SK-N-SH treated with all-trans-retinoic acid at 6 μM for 48 hours (cell line): ENCODE results near the gene EDC3.

Source experiments
- ATAC-seq: fragments of 200-7000 bp; cut with Tn5 transposase; 3 replicates; pipeline ENCODE4 v1.9.1; 2020; ENCODE audit warnings: mild to moderate bottlenecking, moderate library complexity
- ARNTL ChIP-seq: fragments of 450-650 bp; formaldehyde crosslinking; IDR thresholded peaks from 2 replicates; pipeline ENCODE4 v1.5.0; 2020; ENCODE audit warnings: low read depth, mild to moderate bottlenecking, moderate library complexity, borderline replicate concordance
- BACH2 ChIP-seq: fragments of 250-450 bp; sonication (Bioruptor Pico); IDR thresholded peaks from 2 replicates; pipeline ENCODE4 v1.9.0; 2021; ENCODE audit warnings: mild to moderate bottlenecking, borderline replicate concordance
- CREB5 ChIP-seq: fragments of 250-450 bp; sonication (Bioruptor Pico); IDR thresholded peaks from 2 replicates; pipeline ENCODE4 v1.5.1; 2020; ENCODE audit warnings: low read depth, mild to moderate bottlenecking, moderate library complexity
- CSDC2 ChIP-seq: fragments of 250-450 bp; sonication (Bioruptor Pico); IDR thresholded peaks from 2 replicates; pipeline ENCODE4 v1.5.0; 2020; ENCODE audit warnings: mild to moderate bottlenecking, moderate library complexity
- CSRNP3 ChIP-seq: fragments of 250-450 bp; sonication (Bioruptor Pico); IDR thresholded peaks from 2 replicates; pipeline ENCODE4 v1.5.1; 2021; ENCODE audit warnings: mild to moderate bottlenecking, moderate library complexity
- ESRRG ChIP-seq: fragments of 250-450 bp; sonication (Bioruptor Pico); IDR thresholded peaks from 2 replicates; pipeline ENCODE4 v1.6.1; 2021; ENCODE audit warnings: mild to moderate bottlenecking
- GLIS3 ChIP-seq: fragments of 250-450 bp; sonication (Bioruptor Pico); IDR thresholded peaks from 2 replicates; pipeline ENCODE4 v1.5.0; 2020; ENCODE audit warnings: mild to moderate bottlenecking, moderate library complexity
- ISL1 ChIP-seq: fragments of 250-450 bp; sonication (Bioruptor Pico); IDR thresholded peaks from 2 replicates; pipeline ENCODE4 v2.1.2; 2022; ENCODE audit warnings: mild to moderate bottlenecking, moderate library complexity
- PATZ1 ChIP-seq: fragments of 250-450 bp; sonication (Bioruptor Pico); IDR thresholded peaks from 2 replicates; pipeline ENCODE4 v1.8.0; 2020; ENCODE audit warnings: mild to moderate bottlenecking, moderate library complexity, borderline replicate concordance
- PPARA ChIP-seq: fragments of 250-450 bp; sonication (Bioruptor Pico); IDR thresholded peaks from 2 replicates; pipeline ENCODE4 v1.5.0; 2020; ENCODE audit warnings: mild to moderate bottlenecking, borderline replicate concordance
- RARB ChIP-seq: fragments of 250-450 bp; sonication (Bioruptor Pico); IDR thresholded peaks from 2 replicates; pipeline ENCODE4 v1.8.0; 2021; ENCODE audit warnings: mild to moderate bottlenecking, moderate library complexity
- SNAI2 ChIP-seq: fragments of 250-450 bp; sonication (Bioruptor Pico); IDR thresholded peaks from 2 replicates; pipeline ENCODE4 v1.5.0; 2020; ENCODE audit warnings: mild to moderate bottlenecking, moderate library complexity
- TCF4 ChIP-seq: fragments of 250-450 bp; sonication (Bioruptor Pico); IDR thresholded peaks from 2 replicates; pipeline ENCODE4 v1.8.0; 2021; ENCODE audit warnings: mild to moderate bottlenecking, moderate library complexity, borderline replicate concordance
- TOX ChIP-seq: fragments of 250-450 bp; sonication (Bioruptor Pico); IDR thresholded peaks from 2 replicates; pipeline ENCODE4 v1.8.0; 2021; ENCODE audit warnings: mild to moderate bottlenecking, moderate library complexity, borderline replicate concordance
- TSHZ2 ChIP-seq: fragments of 250-450 bp; sonication (Bioruptor Pico); IDR thresholded peaks from 2 replicates; pipeline ENCODE4 v1.5.0; 2020; ENCODE audit warnings: mild to moderate bottlenecking, moderate library complexity
- ZC3H10 ChIP-seq: fragments of 250-450 bp; sonication (Bioruptor Pico); IDR thresholded peaks from 2 replicates; pipeline ENCODE4 v1.5.1; 2021; ENCODE audit warnings: mild to moderate bottlenecking, moderate library complexity
- ZFP3 ChIP-seq: fragments of 250-450 bp; sonication (Bioruptor Pico); IDR thresholded peaks from 2 replicates; pipeline ENCODE4 v1.5.0; 2020; ENCODE audit warnings: mild to moderate bottlenecking, moderate library complexity
- ZFP30 ChIP-seq: fragments of 450-650 bp; formaldehyde crosslinking; IDR thresholded peaks from 2 replicates; pipeline ENCODE4 v1.5.0; 2022; ENCODE audit warnings: mild to moderate bottlenecking, moderate library complexity
- ZNF565 ChIP-seq: fragments of 450-650 bp; formaldehyde crosslinking; conservative IDR thresholded peaks from 2 replicates; pipeline ENCODE4 v1.5.0; 2020; ENCODE audit warnings: low read depth, mild to moderate bottlenecking, moderate library complexity
- ZNF70 ChIP-seq: fragments of 450-650 bp; formaldehyde crosslinking; IDR thresholded peaks from 2 replicates; pipeline ENCODE4 v1.5.0; 2020; ENCODE audit warnings: mild to moderate bottlenecking, moderate library complexity
- ZNF8 ChIP-seq: fragments of 450-650 bp; formaldehyde crosslinking; IDR thresholded peaks from 2 replicates; pipeline ENCODE4 v1.5.0; 2020; ENCODE audit warnings: mild to moderate bottlenecking, moderate library complexity

EDC3 gene

GRCh38 chr15:74603789-74604705 is 91.8 kb downstream of the EDC3 start:
- ATAC-seq = no peak
- no peak for TF ChIP-seq TOX (CRISPR knock-in tag)
- no peak for TF ChIP-seq ZC3H10 (CRISPR knock-in tag)
- TF ChIP-seq ARNTL = no peak
- TF ChIP-seq ZFP30 (CRISPR knock-in tag) = no peak
- TF ChIP-seq GLIS3 (CRISPR knock-in tag) = no peak
- no peak for TF ChIP-seq RARB (CRISPR knock-in tag)
- no peak for TF ChIP-seq ZNF8 (CRISPR knock-in tag)
- TF ChIP-seq TCF4 (CRISPR knock-in tag) = no peak
- no peak for TF ChIP-seq BACH2 (CRISPR knock-in tag)
- TF ChIP-seq SNAI2 = no peak
- TF ChIP-seq PPARA (CRISPR knock-in tag) = no peak
- no peak for TF ChIP-seq ESRRG (CRISPR knock-in tag)
- no peak for TF ChIP-seq ISL1 (CRISPR knock-in tag)
- TF ChIP-seq CSRNP3 (CRISPR knock-in tag) = no peak
- TF ChIP-seq PATZ1 (CRISPR knock-in tag) = no peak
- no peak for TF ChIP-seq ZNF565 (CRISPR knock-in tag)
- no peak for TF ChIP-seq TSHZ2 (CRISPR knock-in tag)
- TF ChIP-seq ZFP3 (CRISPR knock-in tag) = no peak
- TF ChIP-seq ZNF70 (CRISPR knock-in tag) = no peak

GRCh38 chr15:74603026-74603788 is 92.6 kb downstream of the EDC3 start:
- no peak for ATAC-seq
- TF ChIP-seq TOX (CRISPR knock-in tag) (no peak), ZNF8 (CRISPR knock-in tag) (no peak), ZNF70 (CRISPR knock-in tag) (no peak), ESRRG (CRISPR knock-in tag) (no peak), RARB (CRISPR knock-in tag) (no peak), CSDC2 (CRISPR knock-in tag) (no peak), PATZ1 (CRISPR knock-in tag) (no peak), PPARA (CRISPR knock-in tag) (no peak), ARNTL (no peak), CREB5 (CRISPR knock-in tag) (no peak), TSHZ2 (CRISPR knock-in tag) (no peak), CSRNP3 (CRISPR knock-in tag) (no peak), ZFP3 (CRISPR knock-in tag) (no peak)
